Measurements from ENCODE around the gene ANO2. TPM values are rescaled to one million over a fixed set of nuclear protein-coding genes. Genes with fewer than 3 reads are reported as not detected.

ANO2 gene
- total RNA-seq, 2 donors from 2014 or later: 6.7 to 18.5 TPM

- DNase-seq (ENCODE audit: low spot score): no peak
- no peak for TF ChIP-seq CTCF (IDR thresholded peaks at IDR 0.05)
- Histone ChIP-seq H3K4me1 (ENCODE audit: control insufficient read depth in 1 of 2, low read depth in 2 of 2) (no peaks in the 10 kb centered on the region), H3K27ac (no peak overlapping the region), H3K4me3 (no peak overlapping the region), H3K36me3 (no peaks in the 10 kb centered on the region), H3K9me3 (no peaks in the 10 kb centered on the region), H3K27me3 (replicated peaks; ENCODE audit: insufficient read depth) (no peaks in the 10 kb centered on the region)
- ATAC-seq (ENCODE audit: insufficient number of reproducible peaks, low FRiP score, low read depth): no peak
These were observed 410.4 kb downstream of the ANO2 start for GRCh38 chr12:5534426-5535199.

- H3K4me3 ChIP-seq: no peak overlapping the region
- H3K27me3 ChIP-seq (replicated peaks; ENCODE audit: insufficient read depth): no peaks in the 10 kb centered on the region
- no peaks in the 10 kb centered on the region for H3K4me1 ChIP-seq (ENCODE audit: control insufficient read depth in 1 of 2, low read depth in 2 of 2)
- no peak for ATAC-seq (ENCODE audit: insufficient number of reproducible peaks, low FRiP score, low read depth)
- DNase-seq (ENCODE audit: low spot score): no peak
- no peak for TF ChIP-seq CTCF (IDR thresholded peaks at IDR 0.05)
- H3K9me3 ChIP-seq: no peaks in the 10 kb centered on the region
- H3K27ac ChIP-seq: no peak overlapping the region
- H3K36me3 ChIP-seq: no peaks in the 10 kb centered on the region
These were observed 411.7 kb downstream of the ANO2 start for GRCh38 chr12:5533368-5533767.

- Histone ChIP-seq H3K4me3 (no peak overlapping the region), H3K27ac (no peak overlapping the region), H3K4me1 (ENCODE audit: control insufficient read depth in 1 of 2, low read depth in 2 of 2) (no peaks in the 10 kb centered on the region), H3K27me3 (replicated peaks; ENCODE audit: insufficient read depth) (no peaks in the 10 kb centered on the region), H3K36me3 (no peaks in the 10 kb centered on the region), H3K9me3 (no peaks in the 10 kb centered on the region)
- ATAC-seq (ENCODE audit: insufficient number of reproducible peaks, low FRiP score, low read depth) (no peak), DNase-seq (ENCODE audit: low spot score) (no peak)
- no peak for TF ChIP-seq CTCF (IDR thresholded peaks at IDR 0.05)
These were observed 419.2 kb downstream of the ANO2 start for GRCh38 chr12:5525783-5526367.

GRCh38 chr12:5524769-5525436 lies 420.2 kb downstream of the ANO2 start:
- no peaks in the 10 kb centered on the region for H3K36me3 ChIP-seq
- H3K27me3 ChIP-seq (replicated peaks; ENCODE audit: insufficient read depth): no peaks in the 10 kb centered on the region
- H3K4me3 ChIP-seq: no peak overlapping the region
- H3K27ac ChIP-seq: no peak overlapping the region
- TF ChIP-seq CTCF (IDR thresholded peaks at IDR 0.05): no peak
- ATAC-seq (ENCODE audit: insufficient number of reproducible peaks, low FRiP score, low read depth) (no peak), DNase-seq (ENCODE audit: low spot score) (no peak)
- H3K9me3 ChIP-seq: no peaks in the 10 kb centered on the region
- H3K4me1 ChIP-seq (ENCODE audit: control insufficient read depth in 1 of 2, low read depth in 2 of 2): no peaks in the 10 kb centered on the region

- Histone ChIP-seq H3K36me3 (no peaks in the 10 kb centered on the region), H3K27me3 (replicated peaks; ENCODE audit: insufficient read depth) (no peaks in the 10 kb centered on the region), H3K4me3 (no peak overlapping the region), H3K4me1 (ENCODE audit: control insufficient read depth in 1 of 2, low read depth in 2 of 2) (no peaks in the 10 kb centered on the region), H3K9me3 (no peaks in the 10 kb centered on the region), H3K27ac (no peak overlapping the region)
- ATAC-seq (ENCODE audit: insufficient number of reproducible peaks, low FRiP score, low read depth) (no peak), DNase-seq (ENCODE audit: low spot score) (no peak)
- TF ChIP-seq CTCF (IDR thresholded peaks at IDR 0.05): no peak
These were observed 420.8 kb downstream of the ANO2 start for GRCh38 chr12:5524116-5524768.

All from thoracic aorta (tissue), 2 donors.